Endometrial microvascular endothelial cells (primary cell): ENCODE measurements around the gene LSM6. TPM values are rescaled to one million over a fixed set of nuclear protein-coding genes. Genes with fewer than 3 reads are reported as not detected.

Source experiments
- in situ Hi-C: cut with HindIII; loops from 2 replicates; pipeline ENCODE4 v1.10.0; 2017; ENCODE audit warnings: low sequenced_read_pairs, low pct_unique_long_range_greater_than_20kb; ENCODE audit errors: inconsistent ontology term
- total RNA-seq: library from RNA; depleted of rRNA; stranded (reverse); fragments of >200 nt; gene quantifications from one replicate; pipeline ENCODE4 v1.2.3, GENCODE V29; 2015; ENCODE audit errors: inconsistent ontology term

LSM6 gene
- total RNA-seq, 1 donor from 2014 or later: 49.3 TPM

GRCh38 chr4:146182443-146182842 is 6.9 kb downstream of the LSM6 start:
- in situ Hi-C loops: no loop called here

- in situ Hi-C loops: no loop called here
Measured at GRCh38 chr4:146183209-146183608, 7.7 kb downstream of the LSM6 start.

DNA sequence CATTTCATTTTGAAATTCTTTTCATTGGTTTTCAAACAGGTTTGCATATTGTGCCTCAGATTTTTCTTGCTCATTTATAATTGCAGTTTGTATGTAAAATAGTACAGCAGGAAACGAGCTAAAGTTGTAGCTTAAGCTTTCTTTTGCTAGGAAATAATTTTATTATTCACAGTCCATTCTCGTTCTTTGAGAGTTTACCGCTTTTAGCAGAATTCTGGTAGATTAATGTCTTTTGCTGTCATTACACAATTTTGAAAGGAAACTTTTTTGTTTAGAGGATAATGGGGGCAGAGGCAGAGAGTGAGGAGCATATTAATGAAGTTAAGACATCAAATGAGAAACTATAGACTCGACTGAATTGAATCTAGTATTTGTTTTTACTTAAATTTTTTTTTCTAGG is 10.5 kb downstream of the LSM6 start:
- in situ Hi-C loops: no loop called here

GRCh38 chr4:146186596-146186995 is 11.1 kb downstream of the LSM6 start:
- in situ Hi-C loops: no loop called here

- in situ Hi-C loops: no loop called here
Measured at GRCh38 chr4:146190456-146190855, 14.9 kb downstream of the LSM6 start.

DNA sequence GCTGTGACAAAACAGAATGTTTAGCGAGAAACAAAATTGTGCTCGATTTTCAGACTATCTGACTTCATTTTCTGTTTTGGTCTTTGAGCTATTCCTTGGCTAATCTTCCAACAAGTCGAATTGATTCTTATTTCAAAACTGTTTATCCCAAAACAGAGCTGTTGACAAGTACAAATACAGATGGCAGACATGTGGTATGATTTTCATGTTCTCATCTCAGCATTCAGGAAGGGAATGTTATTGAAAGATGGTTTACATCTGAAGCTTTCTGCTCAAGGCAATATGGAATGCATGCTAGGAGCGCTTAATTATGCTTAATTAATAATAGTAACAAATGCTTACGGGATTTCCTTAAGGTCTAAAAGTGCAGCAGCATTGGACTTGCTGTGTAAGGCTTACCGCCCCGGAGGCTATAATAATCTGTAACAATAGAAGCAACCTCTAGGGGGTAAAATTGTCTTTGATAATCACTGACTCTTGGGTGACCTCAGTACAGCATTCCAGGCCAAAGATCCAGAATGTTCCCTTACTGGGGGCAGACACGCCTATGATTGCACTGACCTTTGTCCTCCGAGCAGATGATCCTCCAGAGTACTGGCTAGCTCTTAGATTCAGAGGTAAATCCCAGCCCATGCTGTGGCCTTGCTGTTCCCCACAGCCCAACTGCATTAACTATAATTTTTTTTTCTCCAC is 16.4 kb downstream of the LSM6 start:
- in situ Hi-C loops: no loop called here

- in situ Hi-C loops: no loop called here
Measured at GRCh38 chr4:146193628-146194027, 18.1 kb downstream of the LSM6 start.

GRCh38 chr4:146194212-146194611 is 18.7 kb downstream of the LSM6 start:
- in situ Hi-C loops: no loop called here

DNA sequence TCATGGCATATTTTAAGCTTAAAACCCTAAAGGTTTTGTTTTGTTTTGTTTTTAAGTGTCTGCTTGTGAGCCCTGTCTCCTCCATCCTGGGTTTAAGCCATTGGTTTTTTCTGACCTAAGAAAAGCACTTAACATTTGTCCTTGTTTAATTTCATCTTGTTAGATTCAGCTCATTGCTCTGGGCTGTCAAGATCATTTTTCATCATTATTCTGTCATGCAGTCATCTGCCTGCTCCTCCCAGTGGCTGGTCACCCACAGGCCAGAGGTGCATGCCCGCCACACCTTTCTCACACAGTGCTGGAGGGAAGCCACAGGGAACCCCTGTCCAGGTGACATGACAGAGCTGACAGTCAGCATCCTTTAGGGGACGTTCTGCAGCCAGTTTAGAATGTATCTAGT is 27.1 kb downstream of the LSM6 start:
- in situ Hi-C loops: no loop called here

GRCh38 chr4:146207410-146207809 is 31.9 kb downstream of the LSM6 start:
- in situ Hi-C loops: no loop called here

GRCh38 chr4:146210890-146211289 is 35.4 kb downstream of the LSM6 start:
- in situ Hi-C loops: no loop called here

- in situ Hi-C loops: no loop called here
Measured at GRCh38 chr4:146211440-146211839, 35.9 kb downstream of the LSM6 start.

DNA sequence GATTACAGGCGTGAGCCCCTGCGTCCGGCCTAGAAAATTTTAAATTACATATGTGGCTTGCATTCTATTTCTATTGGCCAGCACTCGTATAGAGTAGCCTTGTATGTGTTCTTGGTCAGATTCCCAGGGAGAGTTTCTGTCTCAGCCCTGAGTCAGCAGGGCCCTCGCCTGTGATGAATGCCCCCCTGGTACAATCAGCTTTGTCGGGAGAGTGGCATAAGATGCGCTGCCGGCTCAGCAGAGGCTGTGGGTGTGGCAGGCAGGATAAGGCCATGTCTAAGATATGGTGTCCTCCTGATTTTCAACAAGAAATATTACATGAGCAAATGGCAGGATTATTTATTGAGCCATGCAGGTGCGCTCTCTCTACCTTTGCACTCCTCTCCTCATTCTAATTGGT is 37.3 kb downstream of the LSM6 start:
- in situ Hi-C loops: no loop called here

GRCh38 chr4:146214238-146214637 is 38.7 kb downstream of the LSM6 start, which contains the start of gene REELD1:
REELD1 (plus strand) TSS chr4:146214538; CDS start chr4:146216953, 2,415 bp downstream.
- in situ Hi-C loops: no loop called here

- in situ Hi-C loops: no loop called here
Measured at GRCh38 chr4:146222313-146222712, 46.8 kb downstream of the LSM6 start.

DNA sequence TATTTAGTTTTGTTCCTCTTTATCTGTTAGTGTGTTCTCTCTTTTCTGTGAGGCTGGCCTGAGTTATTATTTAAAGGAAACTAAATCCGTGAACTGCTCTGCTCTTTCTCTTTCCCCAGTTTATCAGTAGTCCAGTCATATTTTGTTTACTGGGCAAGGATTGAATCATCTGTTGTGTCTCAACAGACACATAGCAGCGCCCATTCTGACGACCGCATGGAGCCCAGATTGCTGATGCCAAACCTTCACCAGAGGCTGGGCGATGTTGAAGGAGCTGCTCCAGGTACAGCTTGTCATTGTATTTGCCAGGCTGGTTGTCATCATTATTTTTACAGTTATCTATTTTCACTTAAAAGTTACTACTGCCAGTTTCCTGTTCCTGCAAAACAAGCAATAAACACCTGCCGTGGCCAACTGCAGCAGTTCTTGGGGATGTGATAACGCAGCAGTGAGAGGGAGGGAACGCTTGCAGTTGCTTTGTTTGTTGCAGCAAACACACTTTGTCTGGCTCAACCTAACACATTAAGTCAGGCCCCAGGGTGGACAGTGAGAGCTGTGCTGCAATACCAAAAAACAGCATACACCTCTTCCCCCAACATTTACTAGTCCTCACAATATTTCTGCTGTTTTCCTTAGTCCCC is 48.9 kb downstream of the LSM6 start:
- in situ Hi-C loops: no loop called here

DNA sequence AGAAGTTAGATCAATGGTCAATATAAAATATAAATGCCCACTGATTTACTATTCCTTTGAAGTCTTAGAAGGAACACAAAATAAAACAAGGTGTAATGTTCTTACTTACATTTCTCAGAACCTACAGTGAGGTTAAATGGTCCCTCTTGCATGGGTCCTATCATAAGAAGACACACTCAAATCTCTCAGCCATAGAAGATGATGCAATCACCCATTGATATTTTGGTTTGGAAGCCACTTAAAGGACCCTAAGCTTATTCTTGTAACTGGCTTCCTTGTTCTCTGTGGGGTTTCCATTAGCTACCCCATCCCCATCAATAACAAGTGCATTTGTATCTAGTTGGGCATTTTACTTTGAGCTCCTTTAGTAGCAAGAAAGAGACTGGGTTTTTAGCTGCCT is 53.9 kb downstream of the LSM6 start:
- in situ Hi-C loops: no loop called here

- in situ Hi-C loops: no loop called here
Measured at GRCh38 chr4:146232131-146232722, 56.7 kb downstream of the LSM6 start.

GRCh38 chr4:146235654-146236177 is 60.2 kb downstream of the LSM6 start:
- in situ Hi-C loops: no loop called here

GRCh38 chr4:146236216-146236615 is 60.7 kb downstream of the LSM6 start:
- in situ Hi-C loops: no loop called here
